Measurements from ENCODE around the gene CACNA1D. TPM values are rescaled to one million over a fixed set of nuclear protein-coding genes. Genes with fewer than 3 reads are reported as not detected.

Gene CACNA1D
- polyA plus RNA-seq, 3 donors = 0.18 to 2.1 (median 1.5) TPM

- no peak overlapping the region for H3K27ac ChIP-seq (ENCODE audit: low read depth, low read length)
- WGBS, 3 donors = 86 to 90% (median 90%) methylated on average over 6 of the region's 6 CpGs
Observed at GRCh38 chr3:53591646-53592045, 97.2 kb downstream of the CACNA1D start.

- no peak overlapping the region for H3K27ac ChIP-seq (ENCODE audit: low read depth, low read length)
- 85 to 88% (median 86%) methylated on average over 7 of the region's 7 CpGs for WGBS, 3 donors
Observed at GRCh38 chr3:53592862-53593261, 98.5 kb downstream of the CACNA1D start.

- H3K27ac ChIP-seq (ENCODE audit: low read depth, low read length) = no peak overlapping the region
- 41 to 59% (median 49%) methylated on average over 4 of the region's 4 CpGs for WGBS, 3 donors
Observed at GRCh38 chr3:53593611-53594010, 99.2 kb downstream of the CACNA1D start.

- WGBS, 3 donors = 80 to 94% (median 91%) methylated on average over 3 of the region's 3 CpGs
- H3K27ac ChIP-seq (ENCODE audit: low read depth, low read length) = no peak overlapping the region
Observed at GRCh38 chr3:53594276-53594675, 99.9 kb downstream of the CACNA1D start.

GRCh38 chr3:53595660-53596059 is 101.2 kb downstream of the CACNA1D start:
- 81 to 87% (median 86%) methylated on average over 3 of the region's 3 CpGs for WGBS, 3 donors
- no peak overlapping the region for H3K27ac ChIP-seq (ENCODE audit: low read depth, low read length)

GRCh38 chr3:53597136-53597915 is 102.9 kb downstream of the CACNA1D start:
- 37 to 82% (median 47%) methylated on average over 4 of the region's 4 CpGs for WGBS, 3 donors
- no peak overlapping the region for H3K27ac ChIP-seq (ENCODE audit: low read depth, low read length)

GRCh38 chr3:53599771-53600170 is 105.4 kb downstream of the CACNA1D start:
- WGBS, 3 donors = 45 to 93% (median 86%) methylated on average over 2 of the region's 2 CpGs
- H3K27ac ChIP-seq (ENCODE audit: low read depth, low read length) = no peak overlapping the region

GRCh38 chr3:53602866-53603265 is 108.5 kb downstream of the CACNA1D start:
- H3K27ac ChIP-seq (ENCODE audit: low read depth, low read length) = no peak overlapping the region
- WGBS, 3 donors = 82 to 86% (median 83%) methylated on average over 6 of the region's 6 CpGs

GRCh38 chr3:53604232-53604631 is 109.8 kb downstream of the CACNA1D start:
- H3K27ac ChIP-seq (ENCODE audit: low read depth, low read length) = no peak overlapping the region

GRCh38 chr3:53606793-53607192 is 112.4 kb downstream of the CACNA1D start:
- H3K27ac ChIP-seq (ENCODE audit: low read depth, low read length) = no peak overlapping the region
- WGBS, 3 donors = 65 to 70% (median 67%) methylated on average over 1 of the region's 1 CpG

- no peak overlapping the region for H3K27ac ChIP-seq (ENCODE audit: low read depth, low read length)
- WGBS, 3 donors = 47 to 61% (median 57%) methylated on average over 5 of the region's 5 CpGs
Observed at GRCh38 chr3:53612508-53612907, 118.1 kb downstream of the CACNA1D start.

GRCh38 chr3:53613125-53613524 is 118.7 kb downstream of the CACNA1D start:
- no peak overlapping the region for H3K27ac ChIP-seq (ENCODE audit: low read depth, low read length)
- 60 to 71% (median 61%) methylated on average over 3 of the region's 3 CpGs for WGBS, 3 donors

GRCh38 chr3:53614307-53614706 is 119.9 kb downstream of the CACNA1D start:
- H3K27ac ChIP-seq (ENCODE audit: low read depth, low read length) = no peak overlapping the region
- 75 to 81% (median 81%) methylated on average over 5 of the region's 5 CpGs for WGBS, 3 donors

GRCh38 chr3:53616321-53616720 is 121.9 kb downstream of the CACNA1D start:
- WGBS, 3 donors = 48 to 64% (median 52%) methylated on average over 5 of the region's 5 CpGs
- no peak overlapping the region for H3K27ac ChIP-seq (ENCODE audit: low read depth, low read length)

- 81 to 86% (median 85%) methylated on average over 7 of the region's 7 CpGs for WGBS, 3 donors
- no peak overlapping the region for H3K27ac ChIP-seq (ENCODE audit: low read depth, low read length)
Observed at GRCh38 chr3:53616971-53617892, 122.8 kb downstream of the CACNA1D start.

- no peak overlapping the region for H3K27ac ChIP-seq (ENCODE audit: low read depth, low read length)
- WGBS, 3 donors = 75 to 90% (median 89%) methylated on average over 8 of the region's 8 CpGs
Observed at GRCh38 chr3:53617893-53618523, 123.6 kb downstream of the CACNA1D start.

GRCh38 chr3:53618524-53618906 is 124.1 kb downstream of the CACNA1D start:
- no peak overlapping the region for H3K27ac ChIP-seq (ENCODE audit: low read depth, low read length)
- 79 to 84% (median 81%) methylated on average over 6 of the region's 6 CpGs for WGBS, 3 donors

GRCh38 chr3:53618936-53619335 is 124.5 kb downstream of the CACNA1D start:
- whole genome bisulfite sequencing, 3 donors = 81 to 84% (median 83%) methylated on average over 5 of the region's 5 CpGs

More at GRCh38 chr3:53618936-53619335, 124.5 kb downstream of the CACNA1D start:
- no peak overlapping the region for H3K27ac ChIP-seq (ENCODE audit: low read depth, low read length)
